Endothelial cell of umbilical vein (primary cell): ENCODE data around the gene PDZD4.

ENCODE experiments used
- EZH2 ChIP-seq: IDR thresholded peaks from 2 replicates; pipeline ENCODE4 v1.6.1; 2012; ENCODE audit warnings: borderline replicate concordance, low read depth, mild to moderate bottlenecking, moderate library complexity, low read length, inconsistent platforms; ENCODE audit not compliant: severe bottlenecking
- GATA2 ChIP-seq: IDR thresholded peaks from 2 replicates; pipeline ENCODE4 v1.7.0; 2011; ENCODE audit warnings: low read depth, mild to moderate bottlenecking, moderate library complexity, mixed read lengths, low read length; ENCODE audit not compliant: insufficient read length, insufficient read depth
- JUN ChIP-seq: IDR thresholded peaks from 2 replicates; pipeline ENCODE4 v1.6.1; 2011; ENCODE audit warnings: borderline replicate concordance, low read depth; ENCODE audit not compliant: insufficient read length, insufficient read depth
- MYC ChIP-seq: IDR thresholded peaks from one replicate; pipeline ENCODE4 v1.6.1; 2011; ENCODE audit warnings: mild to moderate bottlenecking, low read depth, low read length
- POLR2A ChIP-seq: IDR thresholded peaks from 2 replicates; pipeline ENCODE4 v1.6.1; 2012; ENCODE audit warnings: low read depth, mild to moderate bottlenecking, control low read depth, low read length
- POLR2AphosphoS5 ChIP-seq: IDR thresholded peaks from 2 replicates; pipeline ENCODE4 v1.6.1; 2012; ENCODE audit warnings: low read depth, mild to moderate bottlenecking, control low read depth, low read length, moderate library complexity; ENCODE audit not compliant: insufficient read depth
- TF ChIP-seq, protein P1 (sequence below), 2 donors: IDR thresholded peaks; 1 replicate in 1 of 2; 2 replicates in 1 of 2; pipeline ENCODE4 v1.5.1; 2011; ENCODE audit warnings: low read length in 2 of 2, mild to moderate bottlenecking in 2 of 2, moderate library complexity in 2 of 2, control low read depth in 1 of 2, inconsistent platforms in 1 of 2, low read depth in 1 of 2; ENCODE audit not compliant: insufficient read depth in 1 of 2; ENCODE audit errors: extremely low read depth in 1 of 2
- TF ChIP-seq, protein P2 (sequence below): IDR thresholded peaks from 2 replicates; pipeline ENCODE4 v1.6.1; 2011; ENCODE audit not compliant: insufficient read depth, insufficient read length

DNA sequence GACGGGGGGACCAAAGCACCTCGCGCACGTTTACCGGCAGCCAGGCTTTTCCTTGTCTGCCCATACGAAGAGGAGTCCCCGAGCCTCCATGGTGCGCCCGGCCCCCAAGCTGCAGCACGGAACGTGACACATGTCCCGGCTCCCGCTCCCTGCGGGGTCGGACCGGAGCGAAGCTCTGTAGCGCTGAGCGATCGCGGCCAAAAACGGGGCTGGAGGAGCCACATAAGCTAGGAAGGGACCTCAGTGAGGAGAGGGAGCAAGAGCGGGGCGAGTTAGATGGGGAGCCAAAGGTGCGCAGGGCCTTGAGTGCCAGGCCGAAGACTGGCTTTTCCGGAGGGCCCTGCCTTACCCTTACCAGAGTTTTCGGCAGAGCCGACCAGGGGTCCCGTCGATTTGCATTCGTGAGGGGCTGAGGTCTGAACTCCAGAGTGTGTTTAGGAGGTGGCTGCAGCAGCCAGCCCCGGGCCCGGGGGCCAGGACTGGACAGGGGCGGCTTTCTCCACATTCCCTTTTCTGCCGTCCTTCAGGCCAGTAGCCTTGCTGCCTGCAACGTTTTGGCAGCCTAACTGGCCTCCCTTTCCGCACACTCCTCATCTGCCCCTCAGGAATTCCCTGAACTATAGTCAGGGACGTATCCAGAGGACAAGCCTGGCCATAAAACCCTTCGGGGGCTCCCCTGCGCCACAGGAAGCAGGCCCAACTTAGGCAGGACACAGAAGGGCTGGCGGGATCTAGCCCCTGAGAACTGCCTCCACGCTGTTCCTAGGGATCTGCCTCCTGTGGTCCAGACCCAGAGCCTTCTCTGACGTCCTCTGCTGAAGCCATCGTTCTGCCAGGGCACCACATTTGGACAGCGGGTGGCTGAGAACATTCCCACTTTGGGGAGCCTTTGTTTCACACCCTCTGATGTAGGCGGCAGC, 35.2 kb downstream of the PDZD4 start:
- TF ChIP-seq, protein P1, sequence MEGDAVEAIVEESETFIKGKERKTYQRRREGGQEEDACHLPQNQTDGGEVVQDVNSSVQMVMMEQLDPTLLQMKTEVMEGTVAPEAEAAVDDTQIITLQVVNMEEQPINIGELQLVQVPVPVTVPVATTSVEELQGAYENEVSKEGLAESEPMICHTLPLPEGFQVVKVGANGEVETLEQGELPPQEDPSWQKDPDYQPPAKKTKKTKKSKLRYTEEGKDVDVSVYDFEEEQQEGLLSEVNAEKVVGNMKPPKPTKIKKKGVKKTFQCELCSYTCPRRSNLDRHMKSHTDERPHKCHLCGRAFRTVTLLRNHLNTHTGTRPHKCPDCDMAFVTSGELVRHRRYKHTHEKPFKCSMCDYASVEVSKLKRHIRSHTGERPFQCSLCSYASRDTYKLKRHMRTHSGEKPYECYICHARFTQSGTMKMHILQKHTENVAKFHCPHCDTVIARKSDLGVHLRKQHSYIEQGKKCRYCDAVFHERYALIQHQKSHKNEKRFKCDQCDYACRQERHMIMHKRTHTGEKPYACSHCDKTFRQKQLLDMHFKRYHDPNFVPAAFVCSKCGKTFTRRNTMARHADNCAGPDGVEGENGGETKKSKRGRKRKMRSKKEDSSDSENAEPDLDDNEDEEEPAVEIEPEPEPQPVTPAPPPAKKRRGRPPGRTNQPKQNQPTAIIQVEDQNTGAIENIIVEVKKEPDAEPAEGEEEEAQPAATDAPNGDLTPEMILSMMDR (IDR thresholded peaks at IDR 0.05; ENCODE audit: extremely low read depth in 1 of 2, insufficient read depth in 1 of 2, low read depth in 1 of 2, low read length in 2 of 2) = no peak
- TF ChIP-seq, protein P2, sequence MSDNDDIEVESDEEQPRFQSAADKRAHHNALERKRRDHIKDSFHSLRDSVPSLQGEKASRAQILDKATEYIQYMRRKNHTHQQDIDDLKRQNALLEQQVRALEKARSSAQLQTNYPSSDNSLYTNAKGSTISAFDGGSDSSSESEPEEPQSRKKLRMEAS = no peak
- TF ChIP-seq EZH2 (no peak), POLR2A (no peak), POLR2AphosphoS5 (no peak), GATA2 (no peak), MYC (no peak), JUN (no peak)
